WTC11 (cell line): ENCODE data around the gene SYCP1.

Experiments
- CTCF ChIP-seq: fragments of 200-600 bp; IDR thresholded peaks from 2 replicates; pipeline ENCODE4 v1.8.0; 2022; ENCODE audit warnings: antibody characterized with exemption
- ELF4 ChIP-seq: sonication (generic); formaldehyde crosslinking; IDR thresholded peaks from 2 replicates; pipeline ENCODE4 v1.8.1; 2022; ENCODE audit warnings: low read depth, mild to moderate bottlenecking, moderate library complexity, missing genetic modification reagents
- ETV6 ChIP-seq: sonication (generic); formaldehyde crosslinking; IDR thresholded peaks from 2 replicates; pipeline ENCODE4 v1.8.1; 2022; ENCODE audit warnings: mild to moderate bottlenecking, missing genetic modification reagents
- MAX ChIP-seq: sonication (generic); formaldehyde crosslinking; IDR thresholded peaks from 2 replicates; pipeline ENCODE4 v1.8.0; 2022; ENCODE audit warnings: mild to moderate bottlenecking, missing genetic modification reagents
- SP1 ChIP-seq: sonication (generic); formaldehyde crosslinking; conservative IDR thresholded peaks from 2 replicates; pipeline ENCODE4 v1.8.1; 2022; ENCODE audit warnings: missing genetic modification reagents
- STAT6 ChIP-seq: sonication (generic); formaldehyde crosslinking; conservative IDR thresholded peaks from 2 replicates; pipeline ENCODE4 v1.8.1; 2023; ENCODE audit warnings: mild to moderate bottlenecking, low read depth, missing genetic modification reagents, moderate library complexity
- USF2 ChIP-seq: sonication (generic); formaldehyde crosslinking; IDR thresholded peaks from 2 replicates; pipeline ENCODE4 v1.8.1; 2023; ENCODE audit warnings: mild to moderate bottlenecking, missing genetic modification reagents, moderate library complexity
- ZBTB21 ChIP-seq: sonication (generic); formaldehyde crosslinking; IDR thresholded peaks from 2 replicates; pipeline ENCODE4 v1.8.1; 2023; ENCODE audit warnings: mild to moderate bottlenecking, missing genetic modification reagents, borderline replicate concordance
- ZNF232 ChIP-seq: sonication (generic); formaldehyde crosslinking; IDR thresholded peaks from 2 replicates; pipeline ENCODE4 v1.8.0; 2022; ENCODE audit warnings: mild to moderate bottlenecking, missing genetic modification reagents
- ZNF671 ChIP-seq: fragments of 250-450 bp; sonication (Bioruptor Pico); IDR thresholded peaks from 2 replicates; pipeline ENCODE4 v1.8.0; 2021; ENCODE audit warnings: mild to moderate bottlenecking
- TF ChIP-seq, protein P1 (sequence below): sonication (generic); formaldehyde crosslinking; IDR thresholded peaks from 2 replicates; pipeline ENCODE4 v1.8.0; 2022; ENCODE audit warnings: mild to moderate bottlenecking, missing genetic modification reagents
- TF ChIP-seq, protein P2 (sequence below): sonication (generic); formaldehyde crosslinking; IDR thresholded peaks from 2 replicates; pipeline ENCODE4 v1.8.0; 2023; ENCODE audit warnings: missing genetic modification reagents, mild to moderate bottlenecking, borderline replicate concordance
- TF ChIP-seq, protein P3 (sequence below): sonication (generic); formaldehyde crosslinking; conservative IDR thresholded peaks from 2 replicates; pipeline ENCODE4 v1.8.1; 2022; ENCODE audit warnings: mild to moderate bottlenecking, missing genetic modification reagents
- TF ChIP-seq, protein P4 (sequence below): sonication (generic); formaldehyde crosslinking; IDR thresholded peaks from 2 replicates; pipeline ENCODE4 v1.8.0; 2023; ENCODE audit warnings: missing genetic modification reagents

DNA sequence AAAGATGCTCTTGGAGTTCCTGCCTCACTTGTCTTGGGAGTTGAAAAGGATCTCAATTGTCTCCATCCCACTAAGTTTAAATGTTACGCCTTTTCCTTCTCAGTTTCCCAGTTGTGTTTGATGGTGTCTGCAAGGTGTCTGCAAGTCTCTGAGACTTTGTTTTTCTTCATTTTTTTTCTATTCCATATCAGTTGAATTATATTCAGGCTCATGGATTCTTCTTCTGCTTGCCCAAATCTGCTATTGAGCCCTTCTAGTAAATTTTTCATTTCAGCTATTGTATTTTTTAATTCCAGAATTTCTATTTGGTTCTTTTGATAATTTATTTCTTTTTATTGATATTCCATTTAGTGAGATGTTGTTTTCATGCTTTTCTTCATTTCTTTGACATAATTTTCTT, 127.6 kb downstream of the SYCP1 start:
- TF ChIP-seq MAX (CRISPR knock-in tag) (no peak), ETV6 (no peak), CTCF (no peak), ZNF671 (no peak), SP1 (no peak), ELF4 (no peak), ZNF232 (no peak), ZBTB21 (CRISPR knock-in tag) (no peak), STAT6 (CRISPR knock-in tag) (no peak), USF2 (CRISPR knock-in tag) (no peak)
- TF ChIP-seq, protein P1, sequence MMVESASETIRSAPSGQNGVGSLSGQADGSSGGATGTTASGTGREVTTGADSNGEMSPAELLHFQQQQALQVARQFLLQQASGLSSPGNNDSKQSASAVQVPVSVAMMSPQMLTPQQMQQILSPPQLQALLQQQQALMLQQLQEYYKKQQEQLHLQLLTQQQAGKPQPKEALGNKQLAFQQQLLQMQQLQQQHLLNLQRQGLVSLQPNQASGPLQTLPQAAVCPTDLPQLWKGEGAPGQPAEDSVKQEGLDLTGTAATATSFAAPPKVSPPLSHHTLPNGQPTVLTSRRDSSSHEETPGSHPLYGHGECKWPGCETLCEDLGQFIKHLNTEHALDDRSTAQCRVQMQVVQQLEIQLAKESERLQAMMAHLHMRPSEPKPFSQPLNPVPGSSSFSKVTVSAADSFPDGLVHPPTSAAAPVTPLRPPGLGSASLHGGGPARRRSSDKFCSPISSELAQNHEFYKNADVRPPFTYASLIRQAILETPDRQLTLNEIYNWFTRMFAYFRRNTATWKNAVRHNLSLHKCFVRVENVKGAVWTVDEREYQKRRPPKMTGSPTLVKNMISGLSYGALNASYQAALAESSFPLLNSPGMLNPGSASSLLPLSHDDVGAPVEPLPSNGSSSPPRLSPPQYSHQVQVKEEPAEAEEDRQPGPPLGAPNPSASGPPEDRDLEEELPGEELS (CRISPR knock-in tag): no peak
- TF ChIP-seq, protein P2, sequence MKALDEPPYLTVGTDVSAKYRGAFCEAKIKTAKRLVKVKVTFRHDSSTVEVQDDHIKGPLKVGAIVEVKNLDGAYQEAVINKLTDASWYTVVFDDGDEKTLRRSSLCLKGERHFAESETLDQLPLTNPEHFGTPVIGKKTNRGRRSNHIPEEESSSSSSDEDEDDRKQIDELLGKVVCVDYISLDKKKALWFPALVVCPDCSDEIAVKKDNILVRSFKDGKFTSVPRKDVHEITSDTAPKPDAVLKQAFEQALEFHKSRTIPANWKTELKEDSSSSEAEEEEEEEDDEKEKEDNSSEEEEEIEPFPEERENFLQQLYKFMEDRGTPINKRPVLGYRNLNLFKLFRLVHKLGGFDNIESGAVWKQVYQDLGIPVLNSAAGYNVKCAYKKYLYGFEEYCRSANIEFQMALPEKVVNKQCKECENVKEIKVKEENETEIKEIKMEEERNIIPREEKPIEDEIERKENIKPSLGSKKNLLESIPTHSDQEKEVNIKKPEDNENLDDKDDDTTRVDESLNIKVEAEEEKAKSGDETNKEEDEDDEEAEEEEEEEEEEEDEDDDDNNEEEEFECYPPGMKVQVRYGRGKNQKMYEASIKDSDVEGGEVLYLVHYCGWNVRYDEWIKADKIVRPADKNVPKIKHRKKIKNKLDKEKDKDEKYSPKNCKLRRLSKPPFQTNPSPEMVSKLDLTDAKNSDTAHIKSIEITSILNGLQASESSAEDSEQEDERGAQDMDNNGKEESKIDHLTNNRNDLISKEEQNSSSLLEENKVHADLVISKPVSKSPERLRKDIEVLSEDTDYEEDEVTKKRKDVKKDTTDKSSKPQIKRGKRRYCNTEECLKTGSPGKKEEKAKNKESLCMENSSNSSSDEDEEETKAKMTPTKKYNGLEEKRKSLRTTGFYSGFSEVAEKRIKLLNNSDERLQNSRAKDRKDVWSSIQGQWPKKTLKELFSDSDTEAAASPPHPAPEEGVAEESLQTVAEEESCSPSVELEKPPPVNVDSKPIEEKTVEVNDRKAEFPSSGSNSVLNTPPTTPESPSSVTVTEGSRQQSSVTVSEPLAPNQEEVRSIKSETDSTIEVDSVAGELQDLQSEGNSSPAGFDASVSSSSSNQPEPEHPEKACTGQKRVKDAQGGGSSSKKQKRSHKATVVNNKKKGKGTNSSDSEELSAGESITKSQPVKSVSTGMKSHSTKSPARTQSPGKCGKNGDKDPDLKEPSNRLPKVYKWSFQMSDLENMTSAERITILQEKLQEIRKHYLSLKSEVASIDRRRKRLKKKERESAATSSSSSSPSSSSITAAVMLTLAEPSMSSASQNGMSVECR: no peak
- TF ChIP-seq, protein P3, sequence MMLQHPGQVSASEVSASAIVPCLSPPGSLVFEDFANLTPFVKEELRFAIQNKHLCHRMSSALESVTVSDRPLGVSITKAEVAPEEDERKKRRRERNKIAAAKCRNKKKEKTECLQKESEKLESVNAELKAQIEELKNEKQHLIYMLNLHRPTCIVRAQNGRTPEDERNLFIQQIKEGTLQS (CRISPR knock-in tag): no peak
- TF ChIP-seq, protein P4, sequence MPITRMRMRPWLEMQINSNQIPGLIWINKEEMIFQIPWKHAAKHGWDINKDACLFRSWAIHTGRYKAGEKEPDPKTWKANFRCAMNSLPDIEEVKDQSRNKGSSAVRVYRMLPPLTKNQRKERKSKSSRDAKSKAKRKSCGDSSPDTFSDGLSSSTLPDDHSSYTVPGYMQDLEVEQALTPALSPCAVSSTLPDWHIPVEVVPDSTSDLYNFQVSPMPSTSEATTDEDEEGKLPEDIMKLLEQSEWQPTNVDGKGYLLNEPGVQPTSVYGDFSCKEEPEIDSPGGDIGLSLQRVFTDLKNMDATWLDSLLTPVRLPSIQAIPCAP (CRISPR knock-in tag): no peak
